Left renal cortex interstitium (tissue), 4 donors: Measurements from ENCODE around the gene CHCHD10. TPM values are rescaled to one million over a fixed set of nuclear protein-coding genes. Genes with fewer than 3 reads are reported as not detected.

Experiments
- DNase-seq, 4 donors: peaks; one replicate each; pipeline ENCODE4 v3.0.0-alpha.2; 2013; ENCODE audit warnings: low read depth in 4 of 4, low spot score in 2 of 4, missing footprints in 1 of 4
- polyA plus RNA-seq, 4 donors: library from polyadenylated mRNA; unstranded; fragments of 120-200 nt; gene quantifications; one replicate each; pipeline ENCODE4 v1.2.1, GENCODE V29; 2013; ENCODE audit not compliant: insufficient read length in 4 of 4

The CHCHD10 gene
- polyA plus RNA-seq, 4 donors: 67.4 to 132 (median 86.9) TPM

GRCh38 chr22:23774114-23774921 lies 6.5 kb upstream of the CHCHD10 start:
- DNase-seq: no peak

GRCh38 chr22:23773483-23774113 lies 5.8 kb upstream of the CHCHD10 start:
- no peak for DNase-seq

GRCh38 chr22:23772649-23773473 lies 5.1 kb upstream of the CHCHD10 start, which contains the start of gene MMP11:
TSS of gene MMP11 (plus strand) at chr22:23772849. CDS start at chr22:23772871, 22 bp downstream.
- no peak for DNase-seq

GRCh38 chr22:23772315-23772648 lies 4.5 kb upstream of the CHCHD10 start:
- no peak for DNase-seq

- DNase-seq: no peak
Observed at GRCh38 chr22:23769321-23769965, 1.7 kb upstream of the CHCHD10 start.

- DNase-seq: no peak
Observed at GRCh38 chr22:23767303-23767672, 484 bp downstream of the CHCHD10 start.

- DNase-seq: no peak
Observed at GRCh38 chr22:23764899-23765881, 2.6 kb downstream of the CHCHD10 start.

GRCh38 chr22:23763954-23764353 lies 3.8 kb downstream of the CHCHD10 start:
- DNase-seq: no peak

GRCh38 chr22:23763579-23763945 lies 4.2 kb downstream of the CHCHD10 start:
- DNase-seq: no peak

GRCh38 chr22:23762842-23763578 lies 4.8 kb downstream of the CHCHD10 start, which contains the start of gene C22orf15:
TSS of gene C22orf15 (plus strand) at chr22:23762990. CDS start at chr22:23763307, 317 bp downstream.
- DNase-seq: no peak

- DNase-seq: no peak
Observed at GRCh38 chr22:23760056-23760455, 7.7 kb downstream of the CHCHD10 start.

- DNase-seq: no peak
Observed at GRCh38 chr22:23759566-23759965, 8.2 kb downstream of the CHCHD10 start.

- DNase-seq: no peak
Observed at GRCh38 chr22:23756891-23757290, 10.9 kb downstream of the CHCHD10 start.

- no peak for DNase-seq
Observed at GRCh38 chr22:23755711-23756110, 12.1 kb downstream of the CHCHD10 start.

- no peak for DNase-seq
Observed at GRCh38 chr22:23754980-23755636, 12.7 kb downstream of the CHCHD10 start.

GRCh38 chr22:23754220-23754919 lies 13.4 kb downstream of the CHCHD10 start, which contains the start of gene VPREB3:
TSS of gene VPREB3 (minus strand) at chr22:23754425. CDS start at chr22:23754363, 62 bp downstream.
- DNase-seq: no peak

- no peak for DNase-seq
Observed at GRCh38 chr22:23753385-23753784, 14.4 kb downstream of the CHCHD10 start.

GRCh38 chr22:23752750-23753149 lies 15.0 kb downstream of the CHCHD10 start:
- no peak for DNase-seq
